MCF 10A (cell line): ENCODE results near the gene NTN1. TPM values are rescaled to one million over a fixed set of nuclear protein-coding genes. Genes with fewer than 3 reads are reported as not detected.

ENCODE experiments used
- BruUV-seq: library from RNA; stranded (reverse); fragments of 400-500 nt; replicated peaks from 2 replicates; lab custom pipeline; 2021; lab: Mats Ljungman, UMichigan
- CTCF ChIA-PET: fragments of 300-600 bp; sonication (Branson Sonifier 250); formaldehyde crosslinking; extraction: SDS; loops from one replicate; lab custom pipeline; 2021; ENCODE audit warnings: antibody characterized with exemption, inconsistent platforms; lab: Yijun Ruan, JAX
- POLR2A ChIA-PET: fragments of 300-600, 350-650 bp; sonication (Branson Sonifier 250); formaldehyde crosslinking; extraction: SDS; loops from one replicate; lab custom pipeline; 2020; ENCODE audit warnings: antibody characterized with exemption, inconsistent platforms; lab: Yijun Ruan, JAX
- DNase-seq: peaks from one replicate; pipeline ENCODE4 v3.0.0-alpha.2; 2018; ENCODE audit not compliant: unreplicated experiment
- H3K27ac Mint-ChIP-seq: one replicate; pipeline ENCODE4 v1.8.0; 2022; ENCODE audit warnings: mild to moderate bottlenecking, low read depth, mixed read lengths; ENCODE audit not compliant: unreplicated experiment
- H3K27me3 Mint-ChIP-seq: one replicate; pipeline ENCODE4 v1.8.0; 2022; ENCODE audit warnings: mixed read lengths; ENCODE audit not compliant: insufficient read depth, unreplicated experiment
- H3K36me3 Mint-ChIP-seq: one replicate; pipeline ENCODE4 v1.8.0; 2022; ENCODE audit warnings: mild to moderate bottlenecking, moderate library complexity, mixed read lengths; ENCODE audit not compliant: insufficient read depth, unreplicated experiment
- H3K4me1 Mint-ChIP-seq: one replicate; pipeline ENCODE4 v1.8.0; 2022; ENCODE audit warnings: mixed read lengths; ENCODE audit not compliant: insufficient read depth, unreplicated experiment
- H3K4me3 Mint-ChIP-seq: one replicate; pipeline ENCODE4 v1.8.0; 2022; ENCODE audit warnings: mild to moderate bottlenecking, moderate library complexity, mixed read lengths; ENCODE audit not compliant: unreplicated experiment
- H3K9me3 Mint-ChIP-seq: one replicate; pipeline ENCODE4 v1.8.0; 2022; ENCODE audit warnings: mixed read lengths; ENCODE audit not compliant: unreplicated experiment
- intact Hi-C: fragments of 100-400 bp; cut with micrococcal nuclease; formaldehyde crosslinking; loops from 2 replicates; pipeline ENCODE4 v1.14.1; 2022
- total RNA-seq: library from RNA; stranded (reverse); gene quantifications from 2 replicates; pipeline ENCODE4 v1.2.3, GENCODE V29; 2022
- TF ChIP-seq, protein P1 (sequence below): fragments of 200-600 bp; IDR thresholded peaks from one replicate; pipeline ENCODE4 v1.8.0; 2022; ENCODE audit warnings: antibody characterized with exemption, mild to moderate bottlenecking; ENCODE audit not compliant: unreplicated experiment

The NTN1 gene
- total RNA-seq, 1 experiment from 2014 or later, result 0.23 TPM

GRCh38 chr17:9004961-9005285 lies 16.4 kb upstream of the NTN1 start:
- no TSS peak for BruUV-seq
- intact Hi-C loops, result no loop called here
- Mint-ChIP-seq H3K36me3 (no peaks in the 10 kb centered on the region), H3K9me3 (peaks cover 12% of the 10 kb centered on the region), H3K4me3 (no peak overlapping the region), H3K4me1 (no peaks in the 10 kb centered on the region), H3K27me3 (peaks cover 8% of the 10 kb centered on the region), H3K27ac (no peak overlapping the region)
- no peak for DNase-seq
- ChIA-PET POLR2A (no interaction called here), CTCF (interaction anchor here (0.5 to 1.5 kb wide), 5 partner anchors 10 to 247 kb away, joined by 3 to 6 read pairs (median 3); no protein-coding TSS in a partner anchor)
- TF ChIP-seq, protein P1, sequence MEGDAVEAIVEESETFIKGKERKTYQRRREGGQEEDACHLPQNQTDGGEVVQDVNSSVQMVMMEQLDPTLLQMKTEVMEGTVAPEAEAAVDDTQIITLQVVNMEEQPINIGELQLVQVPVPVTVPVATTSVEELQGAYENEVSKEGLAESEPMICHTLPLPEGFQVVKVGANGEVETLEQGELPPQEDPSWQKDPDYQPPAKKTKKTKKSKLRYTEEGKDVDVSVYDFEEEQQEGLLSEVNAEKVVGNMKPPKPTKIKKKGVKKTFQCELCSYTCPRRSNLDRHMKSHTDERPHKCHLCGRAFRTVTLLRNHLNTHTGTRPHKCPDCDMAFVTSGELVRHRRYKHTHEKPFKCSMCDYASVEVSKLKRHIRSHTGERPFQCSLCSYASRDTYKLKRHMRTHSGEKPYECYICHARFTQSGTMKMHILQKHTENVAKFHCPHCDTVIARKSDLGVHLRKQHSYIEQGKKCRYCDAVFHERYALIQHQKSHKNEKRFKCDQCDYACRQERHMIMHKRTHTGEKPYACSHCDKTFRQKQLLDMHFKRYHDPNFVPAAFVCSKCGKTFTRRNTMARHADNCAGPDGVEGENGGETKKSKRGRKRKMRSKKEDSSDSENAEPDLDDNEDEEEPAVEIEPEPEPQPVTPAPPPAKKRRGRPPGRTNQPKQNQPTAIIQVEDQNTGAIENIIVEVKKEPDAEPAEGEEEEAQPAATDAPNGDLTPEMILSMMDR, result no peak

- TF ChIP-seq, protein P1, result no peak
- H3K9me3 Mint-ChIP-seq, result peaks cover 12% of the 10 kb centered on the region
- ChIA-PET POLR2A (no interaction called here), CTCF (interaction anchor here (0.6 kb wide), 1 partner anchor 526 kb away, joined by 3 read pairs; no protein-coding TSS in a partner anchor)
- H3K27ac Mint-ChIP-seq, result no peak overlapping the region
- intact Hi-C loops, result no loop called here
- DNase-seq, result no peak
- H3K4me3 Mint-ChIP-seq, result no peak overlapping the region
- H3K27me3 Mint-ChIP-seq, result peaks cover 8% of the 10 kb centered on the region
- H3K36me3 Mint-ChIP-seq, result no peaks in the 10 kb centered on the region
- no peaks in the 10 kb centered on the region for H3K4me1 Mint-ChIP-seq
- BruUV-seq, result no TSS peak
Measured at GRCh38 chr17:9006175-9006767, 15.0 kb upstream of the NTN1 start.

DNA sequence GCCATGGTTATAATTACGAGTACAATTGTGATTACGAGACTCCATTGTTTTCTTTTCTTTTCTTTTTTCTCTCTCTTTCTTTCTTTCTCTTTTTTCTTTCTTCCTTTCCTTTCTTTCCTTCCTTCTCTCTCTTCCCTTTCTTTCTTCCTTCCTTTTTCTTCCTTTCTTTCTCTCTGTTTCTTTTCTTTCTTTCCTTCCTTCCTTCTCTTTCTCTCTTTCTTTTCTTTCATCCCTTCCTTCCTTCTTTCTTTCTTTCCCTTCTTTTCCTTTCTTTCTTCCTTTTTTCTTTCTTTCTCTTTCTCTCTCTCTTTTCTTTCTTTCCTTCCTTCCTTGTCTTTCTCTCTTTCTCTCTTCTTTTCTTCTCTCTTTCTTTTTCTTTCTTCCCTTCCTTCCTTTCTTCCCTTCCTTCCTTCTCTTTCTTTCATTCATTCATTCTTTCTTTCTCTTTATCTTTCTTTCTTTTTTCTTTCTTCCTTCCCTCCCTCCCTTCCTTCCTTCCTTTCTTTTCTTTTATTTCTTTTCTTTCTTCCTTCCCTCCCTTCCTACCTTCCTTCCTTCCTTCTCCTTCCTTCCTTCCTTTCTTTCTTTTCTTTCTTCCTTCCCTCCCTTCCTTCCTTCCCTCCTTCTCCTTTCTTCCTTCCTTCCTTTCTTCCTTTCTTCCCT lies 14.1 kb upstream of the NTN1 start:
- TF ChIP-seq, protein P1, result no peak
- ChIA-PET POLR2A (no interaction called here), CTCF (interaction anchor here (1.7 kb wide), 1 partner anchor 9 kb away, joined by 11 read pairs; no protein-coding TSS in a partner anchor)
- Mint-ChIP-seq H3K4me1 (no peaks in the 10 kb centered on the region), H3K4me3 (no peak overlapping the region), H3K27ac (no peak overlapping the region), H3K36me3 (no peaks in the 10 kb centered on the region), H3K9me3 (peaks cover 12% of the 10 kb centered on the region), H3K27me3 (peaks cover 8% of the 10 kb centered on the region)
- intact Hi-C loops, result no loop called here
- no peak for DNase-seq
- no TSS peak for BruUV-seq

GRCh38 chr17:9009096-9009495 lies 12.2 kb upstream of the NTN1 start:
- BruUV-seq, result no TSS peak
- no peaks in the 10 kb centered on the region for H3K36me3 Mint-ChIP-seq
- H3K27ac Mint-ChIP-seq, result no peak overlapping the region
- H3K4me1 Mint-ChIP-seq, result no peaks in the 10 kb centered on the region
- TF ChIP-seq, protein P1, result no peak
- CTCF ChIA-PET, result interaction anchor here (1.3 to 1.7 kb wide), 2 partner anchors 11 to 21 kb away, joined by 3 to 11 read pairs; no protein-coding TSS in a partner anchor
- POLR2A ChIA-PET, result no interaction called here
- H3K9me3 Mint-ChIP-seq, result peaks cover 12% of the 10 kb centered on the region
- DNase-seq, result no peak
- peaks cover 8% of the 10 kb centered on the region for H3K27me3 Mint-ChIP-seq
- intact Hi-C loops, result no loop called here
- no peak overlapping the region for H3K4me3 Mint-ChIP-seq
